Body of pancreas (tissue), 4 donors: ENCODE results near the gene RAB22A.

Experiments
- CTCF ChIP-seq, 7 experiments: fragments of 450-650 bp in 4 of 7; fragments of 200-600 bp in 3 of 7; sonication (generic) in 3 of 7; IDR thresholded peaks; one replicate each; pipeline ENCODE4 v1.5.1; 2016 to 2019; ENCODE audit warnings: antibody characterized with exemption in 7 of 7
- POLR2A ChIP-seq, 3 donors: fragments of 450-650 bp; IDR thresholded peaks; one replicate each; pipeline ENCODE4 v1.6.1; 2016; ENCODE audit warnings: antibody characterized with exemption in 3 of 3, mild to moderate bottlenecking in 2 of 3

GRCh38 chr20:58342104-58342945 is 32.8 kb downstream of the RAB22A start:
- TF ChIP-seq CTCF (IDR thresholded peaks at IDR 0.05), result no peak
- no peak for TF ChIP-seq POLR2A (IDR thresholded peaks at IDR 0.05)
